K562 (cell line): Measurements from ENCODE around the gene TAF8. TPM values are rescaled to one million over a fixed set of nuclear protein-coding genes. Genes with fewer than 3 reads are reported as not detected.

ENCODE experiments used
- CBFA2T2 ChIP-seq: fragments of 450-650 bp; conservative IDR thresholded peaks from 2 replicates; pipeline ENCODE4 v1.6.1; 2017; ENCODE audit warnings: mild to moderate bottlenecking
- CBFA2T3 ChIP-seq: fragments of 450-650 bp; IDR thresholded peaks from 2 replicates; pipeline ENCODE4 v1.6.1; 2017
- CTCF ChIP-seq, 3 experiments: IDR thresholded peaks in 2 of 3; conservative IDR thresholded peaks in 1 of 3; 2 replicates each; pipeline ENCODE4 v1.5.1; 2011 to 2012; ENCODE audit warnings: low read length in 3 of 3, mild to moderate bottlenecking in 3 of 3, control low read depth in 2 of 3, improper control_type of control experiment in 1 of 3, inconsistent platforms in 1 of 3, low read depth in 1 of 3, mixed read lengths in 1 of 3, moderate library complexity in 1 of 3; ENCODE audit not compliant: insufficient read depth in 2 of 3
- CTCFL ChIP-seq: IDR thresholded peaks from 2 replicates; pipeline ENCODE4 v1.6.1; 2011; ENCODE audit warnings: borderline replicate concordance, low read depth, mild to moderate bottlenecking, moderate library complexity, low read length; ENCODE audit not compliant: insufficient read depth, poor library complexity, severe bottlenecking
- MTA2 ChIP-seq: fragments of 450-650 bp; IDR thresholded peaks from 2 replicates; pipeline ENCODE4 v1.6.1; 2016; ENCODE audit warnings: low read depth
- TCF3 ChIP-seq: sonication (generic); formaldehyde crosslinking; IDR thresholded peaks from 2 replicates; pipeline ENCODE4 v1.4.0; 2020; ENCODE audit warnings: mild to moderate bottlenecking, missing genetic modification reagents
- U2AF2 ChIP-seq: fragments of 200-400 bp; formaldehyde crosslinking; optimal IDR thresholded peaks from 2 replicates; pipeline ENCODE3; 2017; ENCODE audit warnings: low read depth, mild to moderate bottlenecking, low read length
- ZNF830 ChIP-seq: fragments of 250-450 bp; sonication (Bioruptor Pico); IDR thresholded peaks from 2 replicates; pipeline ENCODE4 v1.5.0; 2021; ENCODE audit warnings: mild to moderate bottlenecking
- polyA plus RNA-seq, 8 experiments: library from polyadenylated mRNA; depleted of rRNA in 4 of 8; stranded (reverse) in 5 of 8; unstranded in 3 of 8; fragments of >200 nt; fragmentation: Nextera tagmentation in 2 of 8; fragmentation: Illumina TruSeq in 1 of 8; extraction: Ambion mirVana in 2 of 8; extraction: Trizol in 1 of 8; gene quantifications; 2 replicates each; pipeline versions ENCODE4 v1.2.1 to v1.2.3, GENCODE V29; 2011 to 2014; ENCODE audit warnings: inconsistent platforms in 1 of 8, missing spikeins in 1 of 8
- total RNA-seq, 7 experiments: library from RNA; depleted of rRNA in 6 of 7; stranded (reverse); fragments of >200 nt in 6 of 7; fragmentation: Illumina TruSeq in 2 of 7; extraction: Trizol in 2 of 7; gene quantifications; 2 replicates each; pipeline versions ENCODE4 v1.2.1 to v1.2.3, GENCODE V29; 2011 to 2021; ENCODE audit warnings: low replicate concordance in 1 of 7
- TF ChIP-seq, protein P1 (sequence below), 2 experiments: fragments of 200-800 bp in 1 of 2; sonication (Bioruptor generic) in 1 of 2; sonication (generic) in 1 of 2; formaldehyde crosslinking in 1 of 2; IDR thresholded peaks in 1 of 2; conservative IDR thresholded peaks in 1 of 2; 2 replicates each; pipeline versions ENCODE4 v1.5.0 to v1.6.1; 2016 to 2020; ENCODE audit warnings: missing compliant biosample characterization in 1 of 2, missing genetic modification characterization in 1 of 2, missing genetic modification reagents in 1 of 2
- TF ChIP-seq, protein P2 (sequence below): sonication (generic); formaldehyde crosslinking; IDR thresholded peaks from 2 replicates; pipeline ENCODE4 v1.8.0; 2022; ENCODE audit warnings: mild to moderate bottlenecking, missing genetic modification reagents
- TF ChIP-seq, protein P3 (sequence below): fragments of 450-650 bp; IDR thresholded peaks from 2 replicates; pipeline ENCODE4 v1.6.1; 2017; ENCODE audit warnings: antibody characterized with exemption, mild to moderate bottlenecking

The TAF8 gene
- total and polyA plus RNA-seq, 9 of the 15 experiments (the other 6 are each of a cell fraction or from before 2014, with no cell fraction given), result 29.4 to 84.0 (median 52.6) TPM

GRCh38 chr6:42136508-42137193 is 86.3 kb downstream of the TAF8 start (continued):
- TF ChIP-seq CTCFL, result peak; percentile 50
- TF ChIP-seq MTA2, result 0 out of 2 replicates have a peak, but pooled peaks have one; percentile 2
- TF ChIP-seq ZNF830 (CRISPR knock-in tag), result no peak
- TF ChIP-seq, protein P1, sequence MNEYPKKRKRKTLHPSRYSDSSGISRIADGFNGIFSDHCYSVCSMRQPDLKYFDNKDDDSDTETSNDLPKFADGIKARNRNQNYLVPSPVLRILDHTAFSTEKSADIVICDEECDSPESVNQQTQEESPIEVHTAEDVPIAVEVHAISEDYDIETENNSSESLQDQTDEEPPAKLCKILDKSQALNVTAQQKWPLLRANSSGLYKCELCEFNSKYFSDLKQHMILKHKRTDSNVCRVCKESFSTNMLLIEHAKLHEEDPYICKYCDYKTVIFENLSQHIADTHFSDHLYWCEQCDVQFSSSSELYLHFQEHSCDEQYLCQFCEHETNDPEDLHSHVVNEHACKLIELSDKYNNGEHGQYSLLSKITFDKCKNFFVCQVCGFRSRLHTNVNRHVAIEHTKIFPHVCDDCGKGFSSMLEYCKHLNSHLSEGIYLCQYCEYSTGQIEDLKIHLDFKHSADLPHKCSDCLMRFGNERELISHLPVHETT (CRISPR knock-in tag; conservative IDR thresholded peaks at IDR 0.05 in 1 of 2, IDR thresholded peaks at IDR 0.05 in 1 of 2), result no peak
- no peak for TF ChIP-seq U2AF2
- TF ChIP-seq, protein P2, sequence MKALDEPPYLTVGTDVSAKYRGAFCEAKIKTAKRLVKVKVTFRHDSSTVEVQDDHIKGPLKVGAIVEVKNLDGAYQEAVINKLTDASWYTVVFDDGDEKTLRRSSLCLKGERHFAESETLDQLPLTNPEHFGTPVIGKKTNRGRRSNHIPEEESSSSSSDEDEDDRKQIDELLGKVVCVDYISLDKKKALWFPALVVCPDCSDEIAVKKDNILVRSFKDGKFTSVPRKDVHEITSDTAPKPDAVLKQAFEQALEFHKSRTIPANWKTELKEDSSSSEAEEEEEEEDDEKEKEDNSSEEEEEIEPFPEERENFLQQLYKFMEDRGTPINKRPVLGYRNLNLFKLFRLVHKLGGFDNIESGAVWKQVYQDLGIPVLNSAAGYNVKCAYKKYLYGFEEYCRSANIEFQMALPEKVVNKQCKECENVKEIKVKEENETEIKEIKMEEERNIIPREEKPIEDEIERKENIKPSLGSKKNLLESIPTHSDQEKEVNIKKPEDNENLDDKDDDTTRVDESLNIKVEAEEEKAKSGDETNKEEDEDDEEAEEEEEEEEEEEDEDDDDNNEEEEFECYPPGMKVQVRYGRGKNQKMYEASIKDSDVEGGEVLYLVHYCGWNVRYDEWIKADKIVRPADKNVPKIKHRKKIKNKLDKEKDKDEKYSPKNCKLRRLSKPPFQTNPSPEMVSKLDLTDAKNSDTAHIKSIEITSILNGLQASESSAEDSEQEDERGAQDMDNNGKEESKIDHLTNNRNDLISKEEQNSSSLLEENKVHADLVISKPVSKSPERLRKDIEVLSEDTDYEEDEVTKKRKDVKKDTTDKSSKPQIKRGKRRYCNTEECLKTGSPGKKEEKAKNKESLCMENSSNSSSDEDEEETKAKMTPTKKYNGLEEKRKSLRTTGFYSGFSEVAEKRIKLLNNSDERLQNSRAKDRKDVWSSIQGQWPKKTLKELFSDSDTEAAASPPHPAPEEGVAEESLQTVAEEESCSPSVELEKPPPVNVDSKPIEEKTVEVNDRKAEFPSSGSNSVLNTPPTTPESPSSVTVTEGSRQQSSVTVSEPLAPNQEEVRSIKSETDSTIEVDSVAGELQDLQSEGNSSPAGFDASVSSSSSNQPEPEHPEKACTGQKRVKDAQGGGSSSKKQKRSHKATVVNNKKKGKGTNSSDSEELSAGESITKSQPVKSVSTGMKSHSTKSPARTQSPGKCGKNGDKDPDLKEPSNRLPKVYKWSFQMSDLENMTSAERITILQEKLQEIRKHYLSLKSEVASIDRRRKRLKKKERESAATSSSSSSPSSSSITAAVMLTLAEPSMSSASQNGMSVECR, result no peak
- peak; percentile 55 for TF ChIP-seq CBFA2T2
- peak; percentile 62 for TF ChIP-seq TCF3 (CRISPR knock-in tag)
- TF ChIP-seq CTCF (IDR thresholded peaks at IDR 0.05 in 2 of 3, conservative IDR thresholded peaks at IDR 0.05 in 1 of 3; ENCODE audit: insufficient read depth in 2 of 3, low read depth in 1 of 3, low read length in 3 of 3), result peak; percentile 70 to 78 (median 74)
- TF ChIP-seq CBFA2T3, result peak; percentile 78
- TF ChIP-seq, protein P3, sequence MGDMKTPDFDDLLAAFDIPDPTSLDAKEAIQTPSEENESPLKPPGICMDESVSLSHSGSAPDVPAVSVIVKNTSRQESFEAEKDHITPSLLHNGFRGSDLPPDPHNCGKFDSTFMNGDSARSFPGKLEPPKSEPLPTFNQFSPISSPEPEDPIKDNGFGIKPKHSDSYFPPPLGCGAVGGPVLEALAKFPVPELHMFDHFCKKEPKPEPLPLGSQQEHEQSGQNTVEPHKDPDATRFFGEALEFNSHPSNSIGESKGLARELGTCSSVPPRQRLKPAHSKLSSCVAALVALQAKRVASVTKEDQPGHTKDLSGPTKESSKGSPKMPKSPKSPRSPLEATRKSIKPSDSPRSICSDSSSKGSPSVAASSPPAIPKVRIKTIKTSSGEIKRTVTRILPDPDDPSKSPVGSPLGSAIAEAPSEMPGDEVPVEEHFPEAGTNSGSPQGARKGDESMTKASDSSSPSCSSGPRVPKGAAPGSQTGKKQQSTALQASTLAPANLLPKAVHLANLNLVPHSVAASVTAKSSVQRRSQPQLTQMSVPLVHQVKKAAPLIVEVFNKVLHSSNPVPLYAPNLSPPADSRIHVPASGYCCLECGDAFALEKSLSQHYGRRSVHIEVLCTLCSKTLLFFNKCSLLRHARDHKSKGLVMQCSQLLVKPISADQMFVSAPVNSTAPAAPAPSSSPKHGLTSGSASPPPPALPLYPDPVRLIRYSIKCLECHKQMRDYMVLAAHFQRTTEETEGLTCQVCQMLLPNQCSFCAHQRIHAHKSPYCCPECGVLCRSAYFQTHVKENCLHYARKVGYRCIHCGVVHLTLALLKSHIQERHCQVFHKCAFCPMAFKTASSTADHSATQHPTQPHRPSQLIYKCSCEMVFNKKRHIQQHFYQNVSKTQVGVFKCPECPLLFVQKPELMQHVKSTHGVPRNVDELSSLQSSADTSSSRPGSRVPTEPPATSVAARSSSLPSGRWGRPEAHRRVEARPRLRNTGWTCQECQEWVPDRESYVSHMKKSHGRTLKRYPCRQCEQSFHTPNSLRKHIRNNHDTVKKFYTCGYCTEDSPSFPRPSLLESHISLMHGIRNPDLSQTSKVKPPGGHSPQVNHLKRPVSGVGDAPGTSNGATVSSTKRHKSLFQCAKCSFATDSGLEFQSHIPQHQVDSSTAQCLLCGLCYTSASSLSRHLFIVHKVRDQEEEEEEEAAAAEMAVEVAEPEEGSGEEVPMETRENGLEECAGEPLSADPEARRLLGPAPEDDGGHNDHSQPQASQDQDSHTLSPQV, result 0 out of 2 replicates have a peak, but pooled peaks have one; percentile 37
